Fibroblast of skin of scalp (primary cell): Measurements from ENCODE around the gene AP2A1.

ENCODE experiments used
- DNase-seq: peaks from one replicate; pipeline ENCODE4 v3.0.0-alpha.2; 2013

Gene AP2A1

DNA sequence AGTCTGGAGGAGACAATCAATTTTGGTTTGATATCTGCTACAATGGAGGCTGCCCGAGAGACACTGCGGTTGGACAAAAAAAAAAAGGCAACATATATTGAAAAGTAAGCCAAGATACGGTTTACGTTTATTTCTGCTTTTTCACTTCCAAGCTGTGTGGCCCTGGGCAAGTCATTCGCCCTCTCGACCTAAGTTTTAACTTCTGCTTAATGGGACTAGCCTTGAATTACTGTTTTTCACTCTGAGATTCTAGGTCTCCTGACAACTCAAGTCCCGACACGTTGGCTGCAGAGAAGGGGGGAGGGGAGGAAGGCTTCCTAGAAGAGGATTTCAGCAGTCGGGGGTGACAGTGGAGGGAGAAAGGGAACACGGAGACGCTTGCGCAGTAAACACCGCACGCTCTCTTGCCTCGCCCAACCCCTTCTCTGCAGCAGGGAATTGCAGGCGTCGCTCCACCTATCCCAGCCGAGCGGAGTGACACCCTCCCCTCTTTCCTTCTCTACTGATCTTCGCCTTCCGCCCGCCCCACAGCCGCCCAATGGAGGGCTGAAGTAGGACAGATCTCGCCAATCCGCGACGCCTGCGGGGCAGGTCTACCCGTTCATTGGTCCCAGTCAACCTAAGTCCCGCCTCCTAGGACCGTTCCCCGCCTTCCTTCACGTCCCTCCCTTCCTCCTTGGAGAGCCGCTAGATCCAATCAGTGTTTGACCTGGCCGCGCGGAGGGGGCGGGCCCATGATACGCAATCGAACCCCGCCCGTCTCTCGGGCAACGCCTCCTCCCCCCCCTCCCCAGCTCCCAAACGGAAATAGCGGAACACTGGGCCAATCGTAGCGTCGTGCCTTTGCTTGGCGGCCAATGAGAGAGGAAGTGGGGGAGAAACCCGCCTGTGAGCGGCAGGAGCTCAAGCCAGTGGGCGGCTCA is 533 bp upstream of the AP2A1 start:
- peak; percentile 100 for DNase-seq

DNA sequence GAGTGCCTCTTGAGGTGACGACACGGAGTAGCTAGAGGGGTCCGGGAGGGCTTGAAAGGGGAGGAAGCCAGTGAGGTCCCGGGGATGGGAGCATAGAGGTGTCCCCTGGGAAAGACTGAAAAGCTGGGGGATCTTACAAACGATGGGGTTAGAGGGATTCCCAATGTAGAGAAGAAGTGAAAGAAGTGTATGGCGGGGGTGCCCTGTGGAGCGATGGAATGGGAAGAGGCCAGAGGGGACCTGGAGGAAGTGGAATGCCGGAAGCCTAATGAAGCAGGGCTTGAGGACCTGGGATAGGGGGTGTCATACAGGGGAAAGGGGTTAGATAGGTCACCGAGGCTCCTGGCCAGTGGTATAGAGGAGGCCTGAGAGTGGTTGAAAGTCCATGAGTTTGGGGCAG is 580 bp downstream of the AP2A1 start:
- no peak for DNase-seq

DNA sequence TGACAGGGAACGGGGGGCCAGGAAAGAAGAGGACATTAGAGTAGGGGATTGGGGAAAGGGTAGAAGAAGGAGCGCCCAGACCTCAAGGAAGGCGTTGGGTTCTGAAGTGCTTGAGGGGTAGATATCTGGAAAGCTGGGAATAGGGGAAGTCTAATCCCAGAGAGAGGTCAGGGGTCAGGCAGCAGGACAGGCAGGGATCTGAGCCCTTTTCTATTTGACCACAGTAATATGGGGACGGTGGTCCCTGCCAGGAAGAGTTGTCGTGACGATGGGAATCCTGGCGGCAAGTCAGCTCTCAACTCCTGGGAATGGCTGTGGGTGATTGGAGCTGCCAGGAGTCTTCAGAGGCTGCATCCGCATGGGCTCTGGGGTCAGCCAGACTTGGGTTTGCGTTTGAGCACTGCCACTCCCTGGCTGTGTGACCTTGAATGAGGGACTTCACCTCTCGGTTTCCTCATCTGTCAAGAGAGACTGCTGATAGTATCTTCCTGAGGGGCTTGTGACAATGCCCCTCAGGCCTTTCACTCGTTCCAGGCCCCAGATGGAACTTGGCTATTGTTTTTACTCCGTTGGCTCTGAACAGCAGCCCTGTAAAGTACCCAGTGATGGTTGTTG is 1.3 kb downstream of the AP2A1 start:
- no peak for DNase-seq

DNA sequence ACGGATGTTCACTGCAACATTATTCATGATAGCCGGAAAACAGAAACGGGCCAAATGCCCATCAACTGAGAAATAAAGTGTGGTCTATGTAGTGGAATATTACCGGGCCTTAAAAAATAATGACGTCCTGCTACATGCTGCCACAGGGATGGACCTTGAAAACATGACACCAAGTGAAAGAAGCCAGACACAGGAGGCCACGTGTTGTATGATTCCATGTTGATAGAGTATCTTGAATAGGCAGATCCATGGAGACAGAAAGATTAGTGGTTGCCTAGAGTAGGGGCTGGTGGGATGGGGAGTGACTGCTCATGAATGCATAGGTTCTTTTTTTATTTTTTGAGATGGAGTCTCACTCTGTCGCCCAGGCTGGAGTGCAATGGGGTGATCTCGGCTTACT is 3.7 kb downstream of the AP2A1 start:
- no peak for DNase-seq

DNA sequence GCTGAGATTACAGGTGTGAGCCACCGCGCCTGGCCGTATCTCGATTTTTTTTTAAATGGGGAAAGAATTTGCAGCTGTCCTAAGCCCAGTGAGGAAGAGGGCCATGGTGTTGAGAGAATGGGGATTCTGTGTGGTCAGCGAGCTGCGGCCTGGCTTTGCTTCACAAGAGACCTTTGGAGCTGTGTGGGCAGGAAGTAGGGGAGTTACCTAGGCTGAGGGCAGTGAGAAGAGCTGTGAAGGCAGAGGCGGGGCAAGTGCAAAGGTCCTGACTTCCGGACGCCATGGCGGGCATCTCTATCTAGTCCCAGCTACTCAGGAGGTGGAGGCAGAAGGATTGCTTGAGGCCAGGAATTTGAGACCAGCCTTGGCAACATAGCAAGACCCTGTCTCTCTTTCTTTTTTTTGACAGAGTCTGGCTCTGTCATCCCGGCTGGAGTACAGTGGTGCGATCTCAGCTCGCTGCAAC is 4.9 kb downstream of the AP2A1 start:
- DNase-seq: no peak

DNA sequence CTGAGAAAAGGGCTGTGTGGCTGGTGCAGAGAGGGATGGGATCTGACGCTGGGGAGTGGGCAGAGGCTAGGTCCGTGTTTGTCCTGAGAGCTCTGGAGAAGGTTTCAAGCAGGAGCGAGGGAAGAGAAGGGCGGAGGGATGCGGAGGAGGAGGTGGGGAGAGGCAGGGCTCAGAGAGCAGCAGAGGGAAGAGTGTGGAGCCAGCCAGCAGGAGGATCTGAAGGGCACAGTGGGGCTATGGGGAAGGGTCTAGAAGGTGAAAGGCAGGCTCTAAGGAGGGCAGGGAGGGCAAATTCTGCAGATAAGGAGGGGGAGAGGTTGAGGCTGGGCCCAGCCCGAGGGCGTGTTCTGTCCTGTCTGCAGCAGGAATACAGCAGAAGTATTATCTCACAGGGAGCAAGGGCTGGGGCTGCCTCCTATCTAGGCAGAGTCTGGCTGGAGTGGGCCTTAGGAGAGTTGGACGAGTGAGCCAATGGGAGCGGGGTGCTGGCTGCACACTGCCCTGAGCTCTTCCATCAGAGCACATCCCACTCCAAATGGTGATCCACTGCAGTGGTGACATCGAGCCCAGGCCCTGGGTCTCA is 6.1 kb downstream of the AP2A1 start:
- DNase-seq: no peak

DNA sequence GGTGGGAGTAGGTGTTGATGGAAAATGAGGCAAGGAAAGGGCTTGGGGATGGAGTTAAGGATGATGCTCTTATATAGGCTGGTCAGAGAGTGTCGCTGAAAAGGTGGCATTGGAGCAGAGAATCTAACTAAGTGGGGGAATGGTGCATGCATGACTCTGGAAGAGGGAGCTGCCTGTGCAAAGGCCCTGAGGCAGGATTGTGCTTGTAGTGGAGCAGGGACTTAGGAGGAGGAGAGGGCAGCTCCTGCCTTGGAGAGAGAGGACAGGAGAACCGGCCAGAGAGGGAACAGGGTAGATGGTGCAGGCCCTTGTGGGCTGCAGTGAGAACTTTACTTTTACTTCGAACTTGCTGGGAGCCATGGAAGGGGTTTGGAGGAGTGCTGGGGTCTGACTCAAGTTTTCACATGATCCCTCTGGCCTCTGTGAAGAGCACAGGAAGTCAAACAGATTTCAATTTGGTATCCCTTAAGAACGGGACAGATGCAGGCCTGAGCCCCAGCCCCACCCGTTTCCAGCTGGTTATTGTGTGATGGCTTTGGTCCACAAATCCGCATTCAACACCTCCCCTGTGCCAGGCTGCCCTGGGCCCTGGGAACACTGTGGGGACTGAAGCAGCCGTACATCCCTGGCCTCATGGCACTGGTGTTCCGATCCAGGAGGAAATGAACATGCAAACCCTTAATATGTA is 7.0 kb downstream of the AP2A1 start:
- no peak for DNase-seq

DNA sequence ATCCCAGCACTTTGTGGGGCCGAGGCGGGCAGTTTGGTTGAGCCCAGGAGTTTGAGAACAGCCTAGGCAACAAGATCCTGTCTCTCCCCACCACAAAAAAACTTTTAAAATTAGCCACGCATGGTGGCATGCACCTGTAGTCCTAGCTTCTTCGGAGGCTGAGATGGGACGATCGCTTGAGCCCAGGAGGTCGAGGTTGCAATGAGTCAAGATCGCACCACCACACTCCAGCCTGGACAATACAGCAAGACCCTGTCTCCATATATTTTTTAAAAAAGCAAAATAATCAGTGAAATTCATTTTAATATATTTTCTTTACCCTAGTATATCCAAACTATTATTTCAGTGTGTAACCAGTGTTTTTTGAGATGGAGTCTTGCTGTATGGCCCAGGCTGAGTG is 8.2 kb downstream of the AP2A1 start:
- no peak for DNase-seq

DNA sequence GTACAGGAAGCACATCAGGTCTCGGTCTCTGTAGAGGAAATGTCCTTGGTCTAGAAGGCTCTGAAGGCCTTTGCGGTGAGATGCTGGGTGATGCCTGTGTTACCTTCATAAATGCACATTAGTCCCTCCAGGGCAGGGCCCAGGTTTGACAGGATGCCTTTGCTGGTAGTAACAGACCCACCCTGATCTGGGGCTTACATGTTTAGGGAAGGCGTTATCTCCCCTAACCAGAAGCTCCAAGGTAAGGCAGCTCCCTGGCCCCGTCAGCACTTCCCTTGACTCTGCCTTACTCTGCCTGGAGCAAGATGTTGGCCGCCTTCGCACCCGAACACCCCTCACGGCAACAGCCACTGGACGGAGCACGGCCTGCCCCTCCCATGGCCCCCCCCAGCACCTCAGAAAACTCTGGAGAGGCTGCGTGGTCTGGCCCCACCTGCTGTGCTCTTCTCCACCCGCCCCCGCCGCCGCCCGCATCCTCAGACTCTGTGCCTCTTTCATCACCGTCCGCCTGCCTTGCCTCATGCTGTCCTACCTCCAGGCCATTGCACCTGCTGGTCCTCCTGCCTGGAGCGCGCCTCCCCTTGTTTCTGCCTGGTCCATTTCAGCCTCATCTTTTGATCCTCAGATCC is 9.1 kb downstream of the AP2A1 start:
- no peak for DNase-seq

DNA sequence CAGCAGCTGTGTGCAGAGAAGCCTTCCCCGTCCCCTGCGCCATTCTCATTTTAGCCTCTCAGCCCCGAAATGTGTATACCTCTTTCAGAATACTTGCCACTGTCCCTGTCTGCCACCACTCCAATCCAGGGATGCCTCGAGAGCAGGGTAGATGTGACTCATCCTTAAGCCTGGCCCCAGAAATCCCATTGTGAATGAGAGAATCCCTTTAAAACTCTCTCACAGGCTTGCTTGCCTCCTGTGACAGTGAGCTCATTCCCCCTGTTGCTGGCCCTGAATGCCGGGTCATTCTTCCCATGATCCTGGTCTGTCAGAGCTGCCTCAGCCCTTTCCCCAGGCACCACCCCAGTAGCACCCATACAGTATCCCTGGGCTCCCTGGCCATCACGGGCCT is 9.6 kb downstream of the AP2A1 start:
- DNase-seq: no peak

DNA sequence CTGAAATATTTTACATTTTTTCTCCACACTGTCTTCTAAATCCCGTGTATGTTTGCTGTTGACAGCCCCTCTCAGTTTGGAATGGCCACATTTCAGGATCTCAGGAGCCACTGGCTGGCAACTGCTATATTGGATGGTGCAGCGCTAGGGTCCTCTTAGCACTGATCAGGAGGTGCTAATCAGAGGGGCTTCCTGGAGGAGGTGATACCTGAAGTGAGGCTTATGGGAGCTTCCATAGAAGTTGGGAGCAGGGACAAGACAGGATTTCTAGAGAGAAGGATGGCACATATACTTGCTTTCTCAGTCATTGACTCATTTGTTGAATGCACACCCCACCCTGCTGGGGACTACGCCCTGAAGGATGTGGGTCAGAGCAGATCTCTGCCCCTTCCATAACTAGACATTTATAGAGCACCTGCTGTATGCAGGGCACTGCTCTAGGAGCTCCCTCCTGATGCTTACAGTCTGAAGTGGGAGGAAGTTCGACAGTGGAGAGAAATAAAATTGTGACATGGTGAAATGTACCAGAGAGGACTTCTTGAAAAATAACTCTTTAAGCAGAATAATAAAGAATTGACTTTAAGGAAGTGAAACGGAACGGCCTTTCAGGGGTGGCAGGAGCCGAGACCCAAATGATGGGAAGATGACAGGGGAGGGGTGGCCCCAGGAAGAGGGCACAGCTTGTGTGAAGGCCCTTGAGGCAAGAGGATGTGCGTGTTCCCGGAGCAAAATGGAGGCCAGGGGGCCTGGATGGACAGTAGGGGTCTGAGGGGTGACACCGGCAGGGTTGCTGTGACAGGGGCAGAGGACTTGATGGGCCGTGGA is 13.1 kb downstream of the AP2A1 start:
- DNase-seq: no peak

DNA sequence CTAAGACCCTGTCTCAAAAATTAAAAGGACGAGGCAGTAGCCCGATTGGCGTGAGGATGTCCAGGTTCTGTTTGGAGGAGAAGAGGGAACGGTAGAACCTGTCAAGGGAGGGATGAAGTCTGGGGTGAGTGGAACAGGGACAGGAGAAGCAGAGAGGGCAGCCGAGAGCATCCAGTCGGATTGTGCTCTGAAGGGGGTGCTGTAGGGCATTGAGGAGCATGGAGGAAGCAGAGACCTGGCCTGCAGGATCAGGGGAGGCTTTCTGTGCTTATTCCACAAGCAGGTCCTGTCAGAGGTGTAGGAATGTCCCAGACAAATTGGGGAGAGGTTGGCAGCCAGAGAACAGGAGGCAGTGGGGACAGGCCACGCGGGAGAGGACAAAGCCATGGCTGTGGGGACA is 14.1 kb downstream of the AP2A1 start:
- DNase-seq: no peak

DNA sequence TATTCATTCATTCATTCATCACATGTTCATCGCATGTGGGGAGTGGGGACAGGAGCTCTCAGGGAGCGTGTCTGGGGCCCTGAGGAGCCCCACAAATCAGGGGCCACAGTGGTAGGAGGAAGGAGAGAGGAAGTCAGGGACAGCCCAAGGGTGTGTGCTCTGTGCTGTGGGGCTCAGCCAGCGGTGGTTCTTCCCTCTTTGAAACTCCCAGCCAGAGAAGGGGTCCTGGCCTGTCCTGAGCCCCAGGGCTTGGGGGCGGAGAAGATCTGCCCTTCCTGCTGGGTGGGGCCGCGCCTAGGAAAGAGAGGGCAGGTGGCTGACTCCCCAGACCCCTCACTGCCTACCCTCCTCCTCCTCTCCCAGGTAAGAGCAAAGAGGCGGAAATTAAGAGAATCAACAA is 14.6 kb downstream of the AP2A1 start:
- DNase-seq: no peak

DNA sequence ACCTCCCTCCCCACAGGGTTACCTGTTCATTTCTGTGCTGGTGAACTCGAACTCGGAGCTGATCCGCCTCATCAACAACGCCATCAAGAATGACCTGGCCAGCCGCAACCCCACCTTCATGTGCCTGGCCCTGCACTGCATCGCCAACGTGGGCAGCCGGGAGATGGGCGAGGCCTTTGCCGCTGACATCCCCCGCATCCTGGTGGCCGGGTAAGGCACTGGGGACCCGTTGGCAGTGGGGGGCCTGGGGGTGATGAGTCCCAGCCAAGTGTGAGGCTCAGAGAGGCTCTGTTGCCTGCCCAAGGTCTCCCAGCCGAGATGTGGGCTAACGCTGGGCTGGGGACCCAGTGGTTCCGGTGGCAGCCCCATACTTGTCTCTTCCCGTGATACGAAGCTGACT is 15.7 kb downstream of the AP2A1 start:
- no peak for DNase-seq

DNA sequence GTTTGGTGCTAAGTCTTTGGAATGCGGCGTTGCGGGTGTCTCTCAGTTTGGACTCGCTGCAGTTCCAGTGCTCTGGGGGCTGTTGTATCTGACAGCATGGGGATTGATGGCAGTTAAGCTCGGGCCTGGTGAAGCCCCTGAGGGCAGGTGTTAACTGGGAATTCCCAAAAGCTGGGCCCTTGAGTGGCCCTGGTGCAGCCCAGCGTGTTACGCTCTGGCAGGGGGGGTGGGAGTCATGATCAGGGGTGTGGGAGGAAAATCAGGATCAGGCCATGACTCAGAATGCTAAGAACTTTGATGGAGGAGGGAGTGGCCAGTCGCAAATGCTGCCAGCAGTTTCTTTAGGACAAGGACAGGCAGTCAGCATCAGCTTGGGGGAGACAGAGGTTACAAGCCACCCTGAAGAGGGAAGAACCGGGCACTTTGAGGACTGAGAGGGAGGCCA is 19.6 kb downstream of the AP2A1 start:
- DNase-seq: peak; percentile 46

DNA sequence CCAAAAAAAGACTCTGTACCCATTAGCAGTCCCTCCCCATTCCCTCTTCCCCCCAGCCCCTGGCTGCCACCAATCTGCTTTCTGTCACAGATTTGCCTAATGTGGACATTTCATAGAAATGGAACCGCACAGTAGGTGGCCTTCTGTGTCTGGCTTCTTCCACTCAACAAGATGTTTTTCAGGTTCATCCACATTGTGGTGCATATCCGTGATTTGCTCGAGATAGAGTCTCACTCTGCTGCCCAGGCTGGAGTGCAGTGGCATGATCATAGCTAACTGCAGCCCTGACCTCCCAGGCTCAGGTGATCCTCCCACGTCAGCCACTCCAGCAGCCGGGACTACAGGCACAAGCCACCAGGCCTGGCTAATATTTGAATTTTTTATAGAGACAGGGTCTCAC is 20.9 kb downstream of the AP2A1 start:
- no peak for DNase-seq

DNA sequence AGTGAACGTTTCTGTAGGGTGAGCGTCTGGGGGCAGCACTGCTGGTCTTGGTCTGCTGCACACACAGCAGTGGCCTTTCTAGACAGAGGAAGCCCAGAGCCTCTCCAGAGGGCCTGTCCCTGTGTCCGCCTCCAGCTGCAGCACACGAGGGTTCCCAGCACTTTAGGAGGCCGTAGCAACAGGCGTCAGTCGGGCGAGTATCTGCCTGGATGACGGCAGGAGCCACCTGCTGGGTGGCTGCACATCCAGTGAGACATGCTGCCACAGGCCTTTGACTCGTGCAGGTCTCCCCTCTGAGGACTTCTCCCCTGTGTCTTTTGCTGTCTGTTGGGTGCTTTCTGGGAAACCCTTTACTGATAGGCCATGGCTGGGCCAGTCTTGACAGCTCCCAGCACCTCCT is 22.1 kb downstream of the AP2A1 start:
- DNase-seq: no peak

DNA sequence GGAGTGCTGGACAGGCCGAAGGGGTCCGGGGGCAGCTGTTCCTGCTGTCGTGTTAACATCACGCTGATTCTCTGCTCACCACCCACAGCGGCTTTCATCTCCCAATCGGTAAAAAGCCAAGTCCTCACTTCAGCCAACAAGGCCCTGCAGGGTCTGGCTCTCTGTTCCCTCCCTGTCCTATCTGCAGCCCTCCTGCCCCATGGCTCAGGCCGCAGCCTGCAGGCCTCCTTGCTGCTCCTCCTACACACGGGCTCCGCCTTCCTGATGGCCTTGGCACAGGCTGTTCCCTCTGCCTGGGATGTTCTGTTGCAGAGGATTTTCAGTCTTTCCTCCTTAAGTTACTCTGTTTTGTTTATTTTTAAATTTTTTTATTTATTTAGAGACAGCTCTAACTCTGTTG is 24.1 kb downstream of the AP2A1 start:
- DNase-seq: no peak

DNA sequence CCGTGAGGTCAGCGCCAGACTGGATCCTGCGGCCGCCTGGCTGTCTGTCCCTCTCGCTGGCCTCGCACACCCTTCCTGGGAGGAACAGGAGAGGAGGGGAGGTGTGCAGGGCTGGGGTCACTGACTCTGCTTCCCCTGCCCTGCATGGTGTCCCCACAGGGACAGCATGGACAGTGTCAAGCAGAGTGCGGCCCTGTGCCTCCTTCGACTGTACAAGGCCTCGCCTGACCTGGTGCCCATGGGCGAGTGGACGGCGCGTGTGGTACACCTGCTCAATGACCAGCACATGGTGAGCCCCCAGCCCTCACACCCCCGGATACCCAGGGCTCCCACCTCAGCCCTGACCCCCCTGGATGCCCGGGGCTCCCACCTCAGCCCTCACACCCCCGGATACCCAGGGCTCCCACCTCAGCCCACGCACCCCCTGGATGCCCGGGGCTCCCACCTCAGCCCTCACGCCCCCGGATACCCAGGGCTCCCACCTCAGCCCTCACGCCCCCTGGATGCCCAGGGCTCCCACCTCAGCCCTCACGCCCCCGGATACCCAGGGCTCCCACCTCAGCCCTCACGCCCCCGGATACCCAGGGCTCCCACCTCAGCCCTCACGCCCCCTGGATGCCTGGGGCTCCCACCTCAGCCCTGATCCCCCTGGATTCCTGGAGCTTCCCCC is 25.1 kb downstream of the AP2A1 start:
- DNase-seq: no peak

DNA sequence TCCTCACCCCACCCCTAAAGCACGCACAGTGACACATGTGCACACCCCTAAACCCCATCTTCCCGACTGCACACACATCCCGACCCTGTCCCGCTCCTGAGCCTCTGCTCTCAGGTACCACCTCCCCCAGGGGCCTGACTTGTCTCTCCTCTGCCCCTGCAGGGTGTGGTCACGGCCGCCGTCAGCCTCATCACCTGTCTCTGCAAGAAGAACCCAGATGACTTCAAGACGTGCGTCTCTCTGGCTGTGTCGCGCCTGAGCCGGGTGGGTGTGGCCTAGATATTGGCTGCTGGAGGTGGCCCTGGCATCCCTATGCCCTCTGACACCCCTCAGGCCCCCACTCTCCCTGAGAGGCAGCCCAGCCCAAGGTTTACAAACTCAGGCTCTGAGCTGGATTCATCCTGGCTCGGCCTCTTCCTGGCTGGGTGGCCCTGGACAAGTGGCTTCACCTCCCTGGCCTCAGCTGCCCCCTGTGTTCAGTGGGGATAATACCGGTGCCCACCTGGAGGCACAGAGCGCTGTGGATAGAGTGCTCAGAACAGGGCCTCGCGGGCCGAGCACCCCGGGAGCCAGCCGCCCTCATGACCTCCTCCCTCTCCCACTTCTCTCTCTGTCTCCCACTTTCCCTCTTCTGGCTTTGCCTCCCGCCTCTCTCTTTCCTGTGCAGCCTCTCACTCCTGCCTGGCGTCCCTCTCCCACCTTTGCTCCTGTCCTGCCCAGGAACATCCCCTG is 26.2 kb downstream of the AP2A1 start:
- DNase-seq: no peak

DNA sequence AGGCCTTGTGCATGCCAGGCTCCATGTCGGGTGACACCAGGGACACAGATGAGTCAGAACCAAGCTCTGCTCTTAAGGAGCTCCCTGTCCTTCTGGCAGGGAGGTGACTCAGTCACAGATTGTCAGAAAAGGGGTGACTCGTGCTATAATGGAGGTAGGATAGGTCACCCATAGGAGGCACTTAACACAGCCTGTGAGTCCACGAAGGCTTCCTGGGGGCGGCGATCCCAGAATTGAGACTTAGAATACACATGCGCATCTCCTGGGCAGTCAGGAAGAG is 26.7 kb downstream of the AP2A1 start:
- DNase-seq: peak; percentile 30
